ENCODE measurements around the gene CC2D1A.

Gene CC2D1A

DNA sequence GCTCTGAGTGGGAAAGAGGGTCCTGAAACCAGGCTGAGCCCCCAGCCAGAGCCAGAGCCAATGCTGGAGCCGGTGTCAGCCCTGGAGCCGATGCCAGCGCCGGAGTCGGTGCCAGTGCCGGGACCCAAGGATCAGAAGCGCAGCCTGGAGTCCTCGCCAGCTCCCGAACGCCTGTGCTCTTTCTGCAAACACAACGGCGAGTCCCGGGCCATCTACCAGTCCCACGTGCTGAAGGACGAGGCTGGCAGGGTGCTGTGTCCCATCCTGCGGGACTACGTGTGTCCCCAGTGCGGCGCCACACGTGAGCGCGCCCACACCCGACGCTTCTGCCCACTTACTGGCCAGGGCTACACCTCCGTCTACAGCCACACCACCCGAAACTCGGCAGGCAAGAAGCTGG is 28.7 kb upstream of the CC2D1A start:
- no peak for DNase-seq (ENCODE audit: low read depth in 2 of 2)

GRCh38 chr19:13880059-13881043 is 25.6 kb upstream of the CC2D1A start:
- DNase-seq (ENCODE audit: low read depth in 2 of 2), result peak; percentile 95 to 96

GRCh38 chr19:13881251-13881691 is 24.7 kb upstream of the CC2D1A start:
- DNase-seq (ENCODE audit: low read depth in 2 of 2), result no peak

GRCh38 chr19:13881692-13882418 is 24.1 kb upstream of the CC2D1A start:
- DNase-seq (ENCODE audit: low read depth in 2 of 2), result no peak

DNA sequence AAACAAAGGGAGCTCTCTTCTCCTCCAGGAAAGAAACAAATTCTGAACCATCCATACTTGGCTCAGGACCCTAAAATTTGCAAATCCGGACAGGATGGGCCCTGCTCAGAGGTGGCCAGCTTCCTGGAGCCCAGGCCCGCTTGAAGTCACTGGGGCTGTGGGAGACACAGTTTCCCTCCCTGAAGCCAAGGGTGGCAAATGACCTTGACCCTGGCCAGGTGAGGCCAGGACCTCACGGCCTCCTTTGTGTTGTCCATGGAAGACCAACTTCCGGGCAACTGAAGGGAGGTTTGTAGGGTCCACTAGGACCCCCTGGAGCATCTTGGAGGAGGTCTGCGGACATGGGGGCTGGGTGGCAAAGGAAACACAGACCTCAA is 23.6 kb upstream of the CC2D1A start:
- DNase-seq (ENCODE audit: low read depth in 2 of 2), result no peak

DNA sequence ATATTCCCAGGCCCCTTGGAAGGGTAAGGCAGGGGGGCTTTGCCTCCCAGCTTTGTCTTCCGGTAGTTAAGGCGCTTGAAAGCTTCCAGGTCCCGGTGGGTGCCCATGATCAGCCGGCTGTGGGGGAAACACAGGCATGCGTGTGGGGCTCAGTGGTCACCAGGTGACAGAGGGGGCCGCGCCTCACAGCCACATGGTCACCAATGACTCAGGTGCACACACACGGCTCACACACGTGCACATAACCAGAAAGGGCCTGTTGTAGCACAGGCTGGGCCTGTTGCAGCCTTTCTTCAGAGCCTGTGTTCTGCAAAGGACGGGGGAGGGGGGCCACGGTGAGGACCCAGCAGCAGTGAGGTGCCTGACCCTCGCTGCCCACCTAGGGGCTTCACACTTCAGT is 23.2 kb upstream of the CC2D1A start:
- no peak for DNase-seq (ENCODE audit: low read depth in 2 of 2)

- no peak for DNase-seq (ENCODE audit: low read depth in 2 of 2)
Observed at GRCh38 chr19:13883516-13884064, 22.4 kb upstream of the CC2D1A start.

- DNase-seq (ENCODE audit: low read depth in 2 of 2), result no peak
Observed at GRCh38 chr19:13884726-13885591, 21.0 kb upstream of the CC2D1A start.

DNA sequence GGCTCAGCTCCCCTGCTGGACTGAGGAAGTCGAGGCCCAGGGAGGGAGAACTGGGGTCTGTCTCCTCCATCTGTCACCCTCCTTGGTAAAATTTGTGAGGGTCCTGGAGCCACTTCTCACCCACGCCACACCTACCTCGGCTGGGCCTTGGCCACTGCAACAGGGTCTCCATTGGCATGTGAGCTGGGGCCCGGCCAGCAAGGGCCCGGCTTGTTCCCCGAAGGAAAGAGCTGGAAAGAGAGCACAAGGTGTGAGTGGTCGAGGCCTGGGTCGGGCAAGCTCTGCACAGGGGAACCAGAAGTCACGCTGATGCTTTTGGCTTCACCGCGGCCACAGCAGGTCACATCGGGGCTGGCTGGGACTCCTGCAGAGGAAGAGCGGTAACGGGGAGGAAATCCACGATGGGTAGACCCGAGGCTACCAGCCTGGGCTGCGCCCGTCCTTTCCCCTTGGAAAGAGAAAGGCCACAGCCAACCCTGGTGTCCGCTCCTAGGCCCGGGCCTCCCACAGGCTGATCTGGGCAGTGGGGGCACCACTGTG is 20.1 kb upstream of the CC2D1A start:
- no peak for DNase-seq (ENCODE audit: low read depth in 2 of 2)

GRCh38 chr19:13887018-13887436 is 19.0 kb upstream of the CC2D1A start:
- peak in 1 of 2 donors; percentile 33 for DNase-seq (ENCODE audit: low read depth in 2 of 2)

DNA sequence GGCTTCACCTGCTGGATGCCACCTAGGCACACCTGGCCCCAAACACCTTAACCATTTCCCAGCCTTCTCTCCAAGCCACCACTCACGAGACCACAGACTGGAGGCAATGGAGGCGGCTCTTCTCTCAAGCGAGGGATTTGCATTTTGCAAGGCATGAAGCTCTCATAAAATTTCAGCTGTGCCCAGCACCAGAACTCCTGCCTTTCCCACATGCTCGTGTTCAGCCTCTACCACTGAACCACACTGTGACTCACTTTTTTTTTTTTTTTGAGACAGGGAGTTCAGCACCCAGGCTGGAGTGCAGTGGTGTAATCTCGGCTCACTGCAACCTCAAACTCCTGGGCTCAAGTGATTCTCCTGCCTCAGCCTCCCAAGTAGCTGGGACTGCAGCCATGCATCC is 18.5 kb upstream of the CC2D1A start:
- no peak for DNase-seq (ENCODE audit: low read depth in 2 of 2)

DNA sequence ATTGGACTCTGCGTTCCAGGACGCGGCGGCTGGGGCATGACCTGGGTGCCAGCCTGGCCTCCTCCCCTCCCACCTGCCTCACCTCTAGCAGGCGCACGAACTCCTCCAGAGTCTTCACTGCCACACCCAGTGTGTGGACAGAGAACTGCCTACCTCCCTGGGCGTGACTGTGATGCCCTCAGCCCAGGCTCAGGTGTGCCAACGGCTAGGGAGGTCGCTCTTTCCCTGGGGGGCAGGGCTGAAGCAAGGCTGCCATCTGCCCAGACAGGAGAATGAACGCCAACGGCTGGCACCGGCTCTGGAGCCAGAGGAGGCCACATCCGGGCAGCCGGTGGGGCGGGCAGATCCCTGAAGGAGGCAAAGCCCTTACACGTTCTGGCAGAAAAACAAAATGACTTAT is 17.7 kb upstream of the CC2D1A start:
- DNase-seq (ENCODE audit: low read depth in 2 of 2), result no peak

DNA sequence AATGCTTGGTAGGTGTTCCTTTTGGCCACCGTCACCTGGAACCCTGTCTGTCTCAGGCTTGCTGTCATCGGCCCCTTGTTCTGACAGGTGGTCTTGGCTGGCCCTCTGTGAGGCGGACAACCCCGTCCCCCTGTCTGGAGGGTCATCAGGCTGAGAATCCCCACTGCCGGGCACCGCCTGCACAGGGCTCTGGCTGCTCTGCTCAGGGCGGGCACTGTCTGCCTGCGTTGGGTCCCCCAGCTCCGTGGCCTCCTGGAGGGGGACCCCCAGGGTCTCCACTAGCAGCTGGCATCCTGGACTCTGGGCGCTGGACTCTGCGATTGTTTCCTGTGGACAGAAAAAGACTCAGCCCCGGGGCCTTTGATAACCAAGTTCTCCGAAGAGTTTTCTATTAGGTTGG is 15.9 kb upstream of the CC2D1A start:
- DNase-seq (ENCODE audit: low read depth in 2 of 2), result no peak

GRCh38 chr19:13892870-13893269 is 13.1 kb upstream of the CC2D1A start:
- no peak for DNase-seq (ENCODE audit: low read depth in 2 of 2)

DNA sequence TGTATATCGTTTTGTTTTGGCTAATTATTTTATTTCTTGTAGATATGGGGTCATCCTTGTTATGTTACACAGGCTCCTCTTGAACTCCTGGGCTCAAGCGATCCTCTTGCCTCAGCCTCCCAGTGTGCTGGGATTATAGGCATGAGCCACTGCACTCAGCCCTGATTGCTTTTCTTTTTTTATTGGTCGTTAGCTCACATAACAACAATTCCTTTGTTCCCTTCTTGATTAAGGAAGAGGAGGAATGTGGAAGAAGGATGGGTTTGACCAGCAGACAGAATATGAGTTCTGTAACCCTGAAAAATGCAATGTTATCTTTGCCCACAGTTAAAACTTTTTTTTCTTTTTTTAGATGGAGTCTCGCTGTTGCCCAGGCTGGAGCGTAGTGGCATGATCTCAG is 11.4 kb upstream of the CC2D1A start:
- DNase-seq (ENCODE audit: low read depth in 2 of 2), result no peak

DNA sequence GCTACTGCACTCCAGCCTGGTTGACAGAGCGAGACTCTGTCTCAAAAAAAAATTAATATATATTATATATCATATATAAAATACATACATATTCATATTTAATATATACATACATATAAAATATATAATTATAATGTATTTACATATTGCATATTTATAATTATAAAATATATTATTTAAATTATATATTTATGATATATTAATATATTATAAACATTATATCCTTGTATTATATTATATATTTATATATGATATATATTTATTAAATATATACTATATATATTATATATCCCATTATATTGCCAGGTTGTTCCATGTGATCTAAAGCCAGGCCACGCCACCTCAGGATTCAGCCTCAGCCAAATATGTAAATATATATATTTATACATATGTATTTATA is 9.8 kb upstream of the CC2D1A start:
- DNase-seq (ENCODE audit: low read depth in 2 of 2), result no peak

DNA sequence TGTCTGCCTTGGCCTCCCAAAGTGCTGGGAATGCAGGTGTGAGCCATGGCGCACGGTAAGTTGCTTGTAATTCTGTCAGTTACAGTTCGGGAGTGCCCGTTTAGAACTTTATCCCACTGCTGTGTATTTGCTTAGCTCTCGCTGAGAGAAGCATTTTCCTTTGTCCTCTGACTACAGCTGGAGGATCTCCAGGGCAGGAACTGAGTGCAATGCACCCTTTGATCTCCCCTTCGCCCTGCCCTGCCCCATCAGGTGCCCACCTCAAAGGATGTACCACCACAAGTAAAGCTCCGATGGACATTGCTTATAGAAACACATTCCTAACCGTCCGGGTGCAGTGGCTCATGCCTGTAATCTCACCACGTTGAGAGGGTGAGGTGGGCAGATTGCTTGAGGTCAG is 6.6 kb upstream of the CC2D1A start:
- DNase-seq (ENCODE audit: low read depth in 2 of 2), result no peak

DNA sequence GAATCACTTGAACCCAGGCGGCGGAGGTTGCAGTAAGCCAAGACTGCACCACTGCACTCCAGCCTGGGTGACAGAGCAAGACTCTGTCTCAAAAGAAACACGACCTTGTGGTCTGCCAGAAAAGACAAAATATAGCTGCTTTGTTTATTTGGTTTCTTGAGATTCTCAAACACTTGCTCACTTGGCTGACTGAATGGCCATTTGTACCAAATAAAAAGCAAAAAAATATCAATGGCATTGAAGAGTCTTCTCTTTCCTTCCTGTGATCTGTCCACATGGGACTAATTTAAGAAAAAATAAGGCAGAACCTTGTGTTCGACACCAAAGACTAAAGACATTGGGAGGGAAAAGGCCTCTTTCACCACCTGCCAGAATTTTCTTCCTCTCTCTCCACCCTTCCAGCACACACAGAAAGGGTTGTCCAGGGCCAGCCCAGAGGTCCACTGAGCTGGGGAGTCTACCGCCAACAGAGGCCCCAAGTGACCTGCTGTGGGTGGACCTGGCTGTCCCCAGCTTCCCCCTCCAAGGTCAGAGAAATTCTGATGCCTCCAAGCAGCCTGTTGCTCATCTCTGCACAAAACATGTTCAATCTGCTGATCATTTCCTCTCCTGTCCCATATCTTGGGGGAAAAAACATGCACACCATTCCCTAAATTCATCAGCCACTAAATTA is 6.0 kb upstream of the CC2D1A start:
- DNase-seq (ENCODE audit: low read depth in 2 of 2), result no peak

DNA sequence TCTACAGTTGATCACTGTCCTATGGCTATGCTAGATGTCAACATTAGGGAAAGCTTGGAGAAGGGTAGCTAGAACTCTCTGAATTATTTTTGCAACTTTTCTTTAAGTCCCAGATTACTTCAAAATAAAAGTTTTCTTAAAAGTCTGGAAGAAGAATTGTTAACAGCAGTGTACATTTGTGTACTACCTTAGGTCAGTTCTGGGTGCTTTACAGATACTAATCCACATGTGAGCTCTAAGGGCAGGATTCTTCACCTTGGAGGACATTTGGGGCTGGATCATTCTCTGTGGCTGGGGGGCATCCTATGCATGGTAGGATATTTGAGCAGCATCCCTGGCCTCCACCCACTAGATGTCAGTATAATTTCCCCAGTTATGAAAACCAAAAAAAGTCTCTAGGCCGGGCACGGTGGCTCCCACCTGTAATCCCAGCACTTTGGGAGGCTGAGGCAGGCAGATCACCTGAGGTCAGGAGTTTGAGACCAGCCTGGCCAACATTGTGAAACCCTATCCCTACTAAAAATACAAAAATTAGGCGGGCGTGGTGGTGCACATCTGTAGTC is 2.9 kb upstream of the CC2D1A start:
- no peak for DNase-seq (ENCODE audit: low read depth in 2 of 2)

GRCh38 chr19:13906521-13906904 is 512 bp downstream of the CC2D1A start:
- no peak for DNase-seq (ENCODE audit: low read depth in 2 of 2)

GRCh38 chr19:13906910-13907309 is 909 bp downstream of the CC2D1A start:
- DNase-seq (ENCODE audit: low read depth in 2 of 2), result no peak
